ENCODE results near the gene DPP10. TPM values are rescaled to one million over a fixed set of nuclear protein-coding genes. Genes with fewer than 3 reads are reported as not detected.
"Not testable (repeated sequence)": the region's sequence is repeated elsewhere in the genome, so short reads cannot be mapped to it uniquely, and the experiment has no call there.

DPP10 gene
- 17.1 TPM for polyA plus RNA-seq (ENCODE audit: insufficient read length)
- long read RNA-seq, donor 1, partial matches to known transcripts = 0 of 4 reads
- long read RNA-seq, donor 1, other reads (novel, unspliced or antisense) = 0 of 4 reads
- long read RNA-seq, donor 2, partial matches to known transcripts = 0 of 2 reads
- long read RNA-seq, donor 2, other reads (novel, unspliced or antisense) = 0 of 2 reads
- long read RNA-seq, donor 3, partial matches to known transcripts = 0 of 2 reads
- long read RNA-seq, donor 3, other reads (novel, unspliced or antisense) = 0 of 2 reads
- long read RNA-seq, donor 4, partial matches to known transcripts = 0 of 1 reads
- long read RNA-seq, donor 4, other reads (novel, unspliced or antisense) = 0 of 1 reads
- long read RNA-seq, donor 5, partial matches to known transcripts = 0 of 3 reads
- long read RNA-seq, donor 5, other reads (novel, unspliced or antisense) = 0 of 3 reads
- long read RNA-seq, donor 6, partial matches to known transcripts = 0 of 1 reads
- long read RNA-seq, donor 6, other reads (novel, unspliced or antisense) = 0 of 1 reads
- long read RNA-seq, donor 7, partial matches to known transcripts = 0 of 2 reads
- long read RNA-seq, donor 7, other reads (novel, unspliced or antisense) = 0 of 2 reads
- long read RNA-seq, donor 8 = 0 reads

GRCh38 chr2:114442510-114442909 lies at the start of gene DPP10:
Gene DPP10 (plus strand): TSS chr2:114442641.
- peak; percentile 74 for DNase-seq

- DNase-seq = no peak
These were observed 41.6 kb upstream of the DPP10 start for GRCh38 chr2:114400890-114401289.

GRCh38 chr2:114405247-114406116 lies 37.0 kb upstream of the DPP10 start:
- DNase-seq = no peak

- DNase-seq = no peak
These were observed 36.1 kb upstream of the DPP10 start for GRCh38 chr2:114406347-114406746.

- DNase-seq = not testable (repeated sequence)
These were observed 35.1 kb upstream of the DPP10 start for GRCh38 chr2:114407353-114407752.

- no peak for DNase-seq
These were observed 20.7 kb upstream of the DPP10 start for GRCh38 chr2:114421781-114422180.

GRCh38 chr2:114424699-114425098 lies 17.7 kb upstream of the DPP10 start:
- no peak for DNase-seq

GRCh38 chr2:114426756-114427155 lies 15.7 kb upstream of the DPP10 start:
- DNase-seq = no peak

GRCh38 chr2:114436329-114436728 lies 6.1 kb upstream of the DPP10 start:
- no peak for DNase-seq

GRCh38 chr2:114446571-114446970 lies 4.1 kb downstream of the DPP10 start:
- no peak for DNase-seq

GRCh38 chr2:114450639-114451038 lies 8.2 kb downstream of the DPP10 start:
- DNase-seq = no peak

GRCh38 chr2:114456566-114456965 lies 14.1 kb downstream of the DPP10 start:
- DNase-seq = no peak

- no peak for DNase-seq
These were observed 15.5 kb downstream of the DPP10 start for GRCh38 chr2:114457956-114458355.

GRCh38 chr2:114461116-114461515 lies 18.7 kb downstream of the DPP10 start:
- DNase-seq = no peak

GRCh38 chr2:114464961-114465706 lies 22.7 kb downstream of the DPP10 start:
- no peak for DNase-seq

- no peak for DNase-seq
These were observed 25.9 kb downstream of the DPP10 start for GRCh38 chr2:114468343-114468742.

- DNase-seq = no peak
These were observed 29.8 kb downstream of the DPP10 start for GRCh38 chr2:114472246-114472645.

GRCh38 chr2:114472726-114473125 lies 30.3 kb downstream of the DPP10 start:
- DNase-seq = no peak

GRCh38 chr2:114488841-114489530 lies 46.5 kb downstream of the DPP10 start:
- DNase-seq = no peak

- DNase-seq = no peak
These were observed 52.6 kb downstream of the DPP10 start for GRCh38 chr2:114495046-114495445.

GRCh38 chr2:114496959-114497358 lies 54.5 kb downstream of the DPP10 start:
- no peak for DNase-seq
